D721Med (cell line): ENCODE data around the gene ABL1.
"Not testable (repeated sequence)": the region's sequence is repeated elsewhere in the genome, so short reads cannot be mapped to it uniquely, and the experiment has no call there.

ENCODE experiments used
- DNase-seq: peaks from one replicate; pipeline ENCODE4 v3.0.0; 2011; ENCODE audit warnings: low spot score; ENCODE audit not compliant: insufficient read length
- FAIRE-seq: peaks from 2 replicates; lab custom pipeline; 2011; peaks lifted over from hg19 to GRCh38; lab: Jason Lieb, UNC
- TF ChIP-seq, protein P1 (sequence below): IDR thresholded peaks from 2 replicates; pipeline ENCODE4 v1.5.1; 2012; ENCODE audit warnings: mild to moderate bottlenecking, control low read depth; ENCODE audit not compliant: insufficient read depth; ENCODE audit errors: missing control alignments

ABL1 gene

DNA sequence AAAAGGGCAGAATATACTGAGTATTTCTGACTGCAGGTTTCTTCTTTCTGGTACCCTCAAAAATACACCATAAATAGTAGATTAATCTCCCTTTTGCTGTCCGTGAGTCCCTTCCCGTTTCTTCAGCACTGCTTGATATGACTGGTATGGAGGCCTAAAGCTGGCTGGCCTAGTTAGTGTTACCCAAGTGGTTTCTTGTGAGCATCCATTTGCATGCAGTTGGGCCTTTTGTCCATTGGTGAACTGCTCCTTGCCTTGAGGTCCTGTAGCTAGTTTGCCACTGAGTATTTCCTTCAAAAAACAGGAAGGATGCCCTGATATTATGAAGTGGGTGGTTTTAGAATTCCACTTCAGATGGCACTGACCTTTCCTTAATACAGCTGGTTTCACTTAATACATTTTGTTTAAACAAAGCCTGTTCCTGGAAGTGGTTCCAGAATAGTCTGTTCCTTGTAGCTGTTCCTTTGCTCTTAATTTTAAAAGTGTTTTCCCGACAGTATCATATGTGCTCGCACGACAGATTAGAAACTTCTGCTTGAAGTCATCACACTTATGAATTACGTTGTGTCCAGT, 40.0 kb upstream of the ABL1 start:
- FAIRE-seq = no peak
- TF ChIP-seq, protein P1, sequence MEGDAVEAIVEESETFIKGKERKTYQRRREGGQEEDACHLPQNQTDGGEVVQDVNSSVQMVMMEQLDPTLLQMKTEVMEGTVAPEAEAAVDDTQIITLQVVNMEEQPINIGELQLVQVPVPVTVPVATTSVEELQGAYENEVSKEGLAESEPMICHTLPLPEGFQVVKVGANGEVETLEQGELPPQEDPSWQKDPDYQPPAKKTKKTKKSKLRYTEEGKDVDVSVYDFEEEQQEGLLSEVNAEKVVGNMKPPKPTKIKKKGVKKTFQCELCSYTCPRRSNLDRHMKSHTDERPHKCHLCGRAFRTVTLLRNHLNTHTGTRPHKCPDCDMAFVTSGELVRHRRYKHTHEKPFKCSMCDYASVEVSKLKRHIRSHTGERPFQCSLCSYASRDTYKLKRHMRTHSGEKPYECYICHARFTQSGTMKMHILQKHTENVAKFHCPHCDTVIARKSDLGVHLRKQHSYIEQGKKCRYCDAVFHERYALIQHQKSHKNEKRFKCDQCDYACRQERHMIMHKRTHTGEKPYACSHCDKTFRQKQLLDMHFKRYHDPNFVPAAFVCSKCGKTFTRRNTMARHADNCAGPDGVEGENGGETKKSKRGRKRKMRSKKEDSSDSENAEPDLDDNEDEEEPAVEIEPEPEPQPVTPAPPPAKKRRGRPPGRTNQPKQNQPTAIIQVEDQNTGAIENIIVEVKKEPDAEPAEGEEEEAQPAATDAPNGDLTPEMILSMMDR = no peak

DNA sequence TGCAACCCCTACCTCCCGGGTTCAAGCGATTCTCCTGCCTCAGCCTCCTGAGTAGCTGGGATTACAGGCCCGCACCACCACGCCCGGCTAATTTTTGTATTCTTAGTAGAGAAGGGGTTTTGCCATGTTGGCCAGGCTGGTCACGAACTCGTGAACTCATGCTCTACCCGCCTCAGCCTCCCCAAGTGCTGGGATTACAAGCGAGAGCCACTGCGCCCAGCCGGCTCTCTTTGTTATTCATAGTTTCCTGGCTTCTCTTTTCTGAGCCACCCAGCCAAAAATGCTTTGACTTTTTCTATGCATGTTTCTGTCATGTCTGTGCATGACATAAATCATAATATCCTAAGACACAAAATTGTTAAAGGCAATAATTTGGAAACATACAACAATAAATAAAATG, 31.9 kb upstream of the ABL1 start:
- DNase-seq = not testable (repeated sequence)

More for the DNA sequence above, 40.0 kb upstream of the ABL1 start:
- no peak for DNase-seq

DNA sequence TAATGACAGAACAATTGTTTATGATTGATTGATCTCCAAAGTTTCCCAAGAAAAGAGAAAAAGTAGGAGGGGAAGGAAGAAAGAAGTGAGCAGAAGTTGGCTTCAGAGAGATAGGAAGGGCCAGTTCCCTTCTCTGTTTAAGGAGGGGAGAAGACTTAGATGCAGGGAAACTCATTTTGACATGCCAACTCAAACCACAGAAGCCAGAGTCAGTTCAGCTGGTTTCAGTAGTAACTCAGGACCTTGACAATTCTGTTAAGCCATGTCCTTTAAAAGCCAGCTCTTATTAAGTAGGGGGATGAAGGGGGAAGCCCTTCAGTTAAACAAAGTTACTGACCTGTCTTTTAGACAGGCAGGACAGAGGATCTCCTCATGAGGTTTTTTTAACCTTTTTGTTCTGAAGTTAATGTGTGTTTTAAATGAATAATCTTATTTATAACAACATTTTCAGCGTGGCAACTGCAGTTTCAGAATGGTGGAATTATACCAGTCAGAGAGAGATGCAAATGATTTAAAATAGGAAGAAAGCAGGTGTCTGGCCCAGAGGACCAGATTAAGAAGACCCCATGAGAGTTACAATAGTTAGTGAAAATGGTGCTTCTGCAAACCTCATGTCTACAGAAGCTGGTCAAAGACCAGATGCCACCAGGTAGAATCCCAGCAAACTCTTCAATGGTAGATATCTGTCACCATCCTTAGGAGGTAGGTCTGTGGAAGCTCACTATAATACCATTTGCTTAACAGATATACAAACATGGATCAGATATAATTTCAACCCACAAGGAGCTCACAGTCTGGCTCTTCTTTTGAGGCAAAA, 29.3 kb upstream of the ABL1 start:
- DNase-seq = no peak
- TF ChIP-seq, protein P1 = no peak
- FAIRE-seq = no peak

More for the DNA sequence above, 31.9 kb upstream of the ABL1 start:
- FAIRE-seq = not testable (repeated sequence)

DNA sequence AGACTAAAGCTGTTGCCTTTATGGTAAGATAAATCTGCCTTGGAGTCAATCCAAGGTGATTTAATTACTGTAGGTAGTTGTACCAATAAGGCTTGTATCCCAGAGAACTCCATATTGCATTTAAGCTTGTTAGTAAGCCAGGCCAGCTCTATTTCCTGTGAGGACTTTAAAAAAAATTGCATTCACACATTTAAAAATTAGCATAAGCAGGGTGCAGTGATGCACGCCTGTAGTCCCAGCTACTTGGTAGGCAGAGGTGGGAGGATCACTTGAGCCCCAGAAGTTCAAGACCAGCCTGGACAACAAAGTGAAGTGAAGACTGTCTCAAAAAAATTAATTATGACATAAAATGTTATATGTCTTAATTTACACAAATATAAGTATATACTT, 28.7 kb upstream of the ABL1 start:
- FAIRE-seq (no peak), DNase-seq (no peak)
- TF ChIP-seq, protein P1 = no peak

DNA sequence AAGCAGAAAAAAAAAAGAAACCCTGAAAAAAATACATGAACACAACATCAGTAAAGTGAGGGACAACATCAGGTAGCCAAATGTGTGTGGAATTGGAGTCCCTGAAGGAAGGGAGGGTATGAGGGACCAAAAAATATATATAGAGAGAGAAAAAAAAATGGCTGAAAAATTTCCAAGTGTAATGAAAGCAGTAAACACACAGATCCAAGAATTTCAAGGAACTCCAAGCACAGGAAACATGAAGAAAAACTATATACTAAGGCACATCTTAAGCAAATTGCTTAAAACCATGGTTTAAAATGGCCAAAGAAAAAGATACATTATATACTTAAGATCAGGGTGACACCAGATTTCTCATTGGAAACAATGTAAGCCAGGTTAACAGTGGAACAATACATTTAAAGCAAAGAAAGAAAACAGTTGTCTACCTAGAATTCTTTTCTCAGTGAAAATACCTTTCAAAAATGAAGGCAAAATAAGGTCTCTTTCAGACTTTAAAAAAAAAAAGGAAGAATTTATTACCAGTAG, 24.4 kb upstream of the ABL1 start:
- TF ChIP-seq, protein P1 = no peak
- DNase-seq (no peak), FAIRE-seq (no peak)

DNA sequence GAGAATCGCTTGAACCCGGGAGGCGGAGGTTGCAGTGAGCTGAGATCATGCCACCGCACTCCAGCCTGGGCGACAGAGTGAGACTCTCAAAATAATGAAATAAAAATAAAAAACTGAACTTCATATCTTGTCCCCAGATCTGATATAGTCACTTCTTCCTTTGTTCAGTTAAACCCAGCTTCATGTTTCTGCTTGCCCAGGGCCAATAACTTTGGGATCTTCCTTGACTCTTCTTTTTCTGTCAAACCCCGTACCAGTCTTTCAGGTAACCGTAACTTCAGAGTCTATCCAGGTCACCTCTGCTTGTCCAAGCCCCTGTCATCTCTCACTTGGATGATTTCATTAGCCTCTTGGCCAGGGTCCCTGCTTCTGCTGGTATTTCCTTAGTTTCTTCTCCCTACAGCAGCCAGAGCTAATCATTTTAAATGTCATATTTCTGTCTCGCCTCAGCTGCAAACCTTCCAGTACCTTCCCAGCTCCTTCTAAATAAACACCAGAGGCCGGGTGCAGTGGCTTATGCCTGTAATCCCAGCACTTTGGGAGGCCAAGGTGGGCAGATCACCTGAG, 19.7 kb upstream of the ABL1 start:
- no peak for DNase-seq
- FAIRE-seq = no peak
- TF ChIP-seq, protein P1 = no peak

DNA sequence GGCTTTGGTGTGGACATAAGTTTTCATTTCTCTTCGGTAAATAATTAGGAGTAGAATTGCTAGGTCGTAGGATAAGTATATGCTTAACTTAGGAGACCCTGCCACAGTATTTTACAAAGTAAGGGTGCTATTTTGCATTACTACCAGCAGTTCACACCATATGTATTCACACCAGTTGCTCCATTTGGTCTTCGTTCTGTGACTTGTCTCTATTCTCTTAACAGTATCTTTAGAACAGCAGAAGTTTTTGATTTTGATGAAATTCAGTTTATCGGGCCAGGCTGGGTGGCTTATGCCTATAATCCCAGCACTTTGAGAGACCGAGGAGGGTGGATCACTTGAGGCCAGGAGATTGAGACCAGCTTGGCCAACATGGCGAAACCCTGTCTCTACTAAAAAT, 17.1 kb upstream of the ABL1 start:
- FAIRE-seq = no peak
- TF ChIP-seq, protein P1 = no peak

More for the DNA sequence above, 17.1 kb upstream of the ABL1 start:
- no peak for DNase-seq
